Loucy (cell line): Measurements from ENCODE around the gene TAF12.

ENCODE experiments used
- H2AFZ ChIP-seq: fragments of 200-600 bp; sonication (generic); 2 replicates; pipeline ENCODE4 v1.6.0; 2016; ENCODE audit warnings: antibody characterized with exemption, mild to moderate bottlenecking, low read length, moderate library complexity
- H3F3A ChIP-seq: fragments of 200-600 bp; 2 replicates; pipeline ENCODE4 v1.6.0; 2016; ENCODE audit warnings: antibody characterized with exemption, low read depth, mild to moderate bottlenecking
- H3K27me3 ChIP-seq: fragments of 200-600 bp; sonication (generic); 2 replicates; pipeline ENCODE4 v1.6.1; 2014; ENCODE audit warnings: low read length, mild to moderate bottlenecking; ENCODE audit not compliant: insufficient read depth, poor library complexity, severe bottlenecking
- H3K36me3 ChIP-seq: fragments of 200-600 bp; sonication (generic); 2 replicates; pipeline ENCODE4 v1.6.1; 2016; ENCODE audit warnings: low read length; ENCODE audit not compliant: insufficient read depth
- H3K4me1 ChIP-seq: fragments of 200-600 bp; sonication (generic); 2 replicates; pipeline ENCODE4 v1.5.1; 2014; ENCODE audit warnings: low read length, mild to moderate bottlenecking; ENCODE audit not compliant: insufficient read depth, poor library complexity, severe bottlenecking
- H3K4me2 ChIP-seq: fragments of 200-600 bp; sonication (generic); 2 replicates; pipeline ENCODE4 v1.6.0; 2014; ENCODE audit warnings: antibody characterized with exemption, low read length, low read depth, mild to moderate bottlenecking; ENCODE audit not compliant: poor library complexity, severe bottlenecking
- H3K4me3 ChIP-seq: fragments of 200-600 bp; sonication (generic); 2 replicates; pipeline ENCODE4 v1.5.1; 2014; ENCODE audit warnings: low read length, mild to moderate bottlenecking, mixed read lengths; ENCODE audit not compliant: poor library complexity, severe bottlenecking
- H3K79me2 ChIP-seq: fragments of 200-600 bp; sonication (generic); 2 replicates; pipeline ENCODE4 v1.6.1; 2014; ENCODE audit warnings: low read length; ENCODE audit not compliant: insufficient read depth
- H3K9ac ChIP-seq: fragments of 200-600 bp; sonication (generic); 2 replicates; pipeline ENCODE4 v1.6.0; 2014; ENCODE audit warnings: mild to moderate bottlenecking, low read depth, low read length, moderate library complexity; ENCODE audit not compliant: poor library complexity, severe bottlenecking
- H3K9me2 ChIP-seq: fragments of 200-600 bp; sonication (generic); replicated peaks from 2 replicates; pipeline ENCODE4 v1.6.1; 2016; ENCODE audit warnings: low read depth, low read length, mixed read lengths
- H3K9me3 ChIP-seq: fragments of 200-600 bp; sonication (generic); 2 replicates; pipeline ENCODE4 v1.6.1; 2014; ENCODE audit warnings: mild to moderate bottlenecking, antibody characterized with exemption, low read length, low read depth; ENCODE audit not compliant: insufficient read depth
- H4K20me1 ChIP-seq: fragments of 200-600 bp; sonication (generic); 2 replicates; pipeline ENCODE4 v1.6.0; 2014; ENCODE audit warnings: antibody characterized with exemption, low read length, mild to moderate bottlenecking; ENCODE audit not compliant: insufficient read depth, poor library complexity, severe bottlenecking
- CTCF ChIP-seq: fragments of 200-600 bp; sonication (generic); conservative IDR thresholded peaks from 2 replicates; pipeline ENCODE4 v1.5.1; 2014; ENCODE audit warnings: mild to moderate bottlenecking, antibody characterized with exemption, low read length
- EZH2phosphoT487 ChIP-seq: fragments of 200-600 bp; IDR thresholded peaks from 2 replicates; pipeline ENCODE4 v1.6.1; 2018; ENCODE audit warnings: antibody characterized with exemption, mild to moderate bottlenecking, moderate library complexity, borderline replicate concordance

The TAF12 gene

GRCh38 chr1:28631713-28632112 is 11.2 kb downstream of the TAF12 start:
- Histone ChIP-seq H2AFZ (no peak overlapping the region), H3K9me3 (no peaks in the 10 kb centered on the region), H3K79me2 (no peaks in the 10 kb centered on the region), H3F3A (no peaks in the 10 kb centered on the region), H3K9ac (no peak overlapping the region), H3K27me3 (no peaks in the 10 kb centered on the region), H3K4me2 (no peak overlapping the region), H3K9me2 (no peaks in the 10 kb centered on the region), H3K36me3 (no peaks in the 10 kb centered on the region), H4K20me1 (no peaks in the 10 kb centered on the region), H3K4me1 (no peaks in the 10 kb centered on the region), H3K4me3 (no peak overlapping the region)
- TF ChIP-seq CTCF (no peak), EZH2phosphoT487 (no peak)

- Histone ChIP-seq H2AFZ (no peak overlapping the region), H3F3A (no peaks in the 10 kb centered on the region), H3K4me1 (no peaks in the 10 kb centered on the region), H3K9ac (no peak overlapping the region), H3K9me3 (no peaks in the 10 kb centered on the region), H3K36me3 (no peaks in the 10 kb centered on the region), H3K27me3 (no peaks in the 10 kb centered on the region), H3K4me3 (no peak overlapping the region), H3K79me2 (no peaks in the 10 kb centered on the region), H4K20me1 (no peaks in the 10 kb centered on the region), H3K9me2 (no peaks in the 10 kb centered on the region), H3K4me2 (no peak overlapping the region)
- TF ChIP-seq CTCF, result no peak
These were observed 29.7 kb downstream of the TAF12 start for GRCh38 chr1:28613175-28613574.

- Histone ChIP-seq H3K9ac (no peak overlapping the region), H4K20me1 (no peaks in the 10 kb centered on the region), H3K27me3 (no peaks in the 10 kb centered on the region), H3K36me3 (no peaks in the 10 kb centered on the region), H3K4me3 (no peak overlapping the region), H3K9me2 (no peaks in the 10 kb centered on the region), H3K79me2 (no peaks in the 10 kb centered on the region), H2AFZ (no peak overlapping the region), H3K9me3 (no peaks in the 10 kb centered on the region), H3F3A (no peaks in the 10 kb centered on the region), H3K4me2 (no peak overlapping the region), H3K4me1 (no peaks in the 10 kb centered on the region)
- TF ChIP-seq EZH2phosphoT487 (no peak), CTCF (no peak)
These were observed 36.1 kb downstream of the TAF12 start for GRCh38 chr1:28606771-28607170.
